HCT116 (cell line): ENCODE measurements around the gene FRAT2.

ENCODE experiments used
- EZH2 ChIP-seq: fragments of 200-600 bp; sonication (generic); IDR thresholded peaks from 2 replicates; pipeline ENCODE4 v1.6.1; 2017; ENCODE audit warnings: antibody characterized with exemption, mixed run types
- FOSL1 ChIP-seq: IDR thresholded peaks from 2 replicates; pipeline ENCODE4 v1.6.1; 2012; ENCODE audit warnings: low read depth
- POLR2A ChIP-seq: IDR thresholded peaks from 2 replicates; pipeline ENCODE4 v1.7.0; 2011; ENCODE audit warnings: borderline replicate concordance; ENCODE audit not compliant: insufficient read depth, insufficient read length; ENCODE audit errors: extremely low read depth
- SP1 ChIP-seq: IDR thresholded peaks from 2 replicates; pipeline ENCODE4 v1.6.1; 2012; ENCODE audit warnings: low read depth
- YY1 ChIP-seq: IDR thresholded peaks from 2 replicates; pipeline ENCODE4 v1.6.1; 2011; ENCODE audit warnings: low read length, low read depth, moderate library complexity, mild to moderate bottlenecking; ENCODE audit not compliant: insufficient replicate concordance; ENCODE audit errors: extremely low read depth
- ZNF274 ChIP-seq: fragments of 200-500 bp; sonication (Bioruptor generic); IDR thresholded peaks from 2 replicates; pipeline ENCODE4 v1.6.1; 2014; ENCODE audit warnings: mild to moderate bottlenecking, low read depth, low read length, inconsistent platforms
- TF ChIP-seq, protein P1 (sequence below), 3 experiments: fragments of 200-600 bp in 1 of 3; sonication (generic) in 1 of 3; IDR thresholded peaks in 2 of 3; conservative IDR thresholded peaks in 1 of 3; 2 replicates each; pipeline ENCODE4 v1.5.1; 2012 to 2017; ENCODE audit warnings: low read depth in 2 of 3, low read length in 2 of 3, antibody characterized with exemption in 1 of 3, borderline replicate concordance in 1 of 3, control low read depth in 1 of 3, mild to moderate bottlenecking in 1 of 3, mixed read lengths in 1 of 3, mixed run types in 1 of 3, moderate library complexity in 1 of 3; ENCODE audit not compliant: insufficient read depth in 1 of 3
- TF ChIP-seq, protein P2 (sequence below): IDR thresholded peaks from 2 replicates; pipeline ENCODE4 v1.6.1; 2012; ENCODE audit warnings: low read depth

DNA sequence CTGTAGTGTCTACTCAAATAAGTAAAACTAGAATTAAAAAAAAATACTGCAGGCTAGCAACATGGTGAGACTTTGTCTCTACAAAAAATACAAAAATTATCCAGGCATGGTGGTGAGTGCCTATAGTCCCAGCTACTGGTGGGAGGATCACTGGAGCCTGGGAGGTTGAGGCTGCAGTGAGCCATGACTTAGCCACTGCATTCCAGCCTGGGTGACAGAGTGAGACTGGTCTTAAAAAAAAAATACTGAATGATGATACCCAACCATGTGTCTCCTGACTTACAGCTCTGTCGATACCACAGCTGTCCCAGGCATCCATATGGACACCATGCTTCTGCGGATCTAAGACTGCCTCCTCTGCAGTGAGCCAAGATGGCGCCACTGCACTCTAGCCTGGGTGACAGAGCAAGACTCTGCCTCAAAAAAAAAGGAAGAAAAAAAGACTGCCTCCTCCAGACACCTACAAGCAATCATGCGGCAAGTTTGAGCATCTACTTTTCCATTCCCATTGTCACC is 23.4 kb downstream of the FRAT2 start:
- TF ChIP-seq YY1: no peak
- TF ChIP-seq, protein P1, sequence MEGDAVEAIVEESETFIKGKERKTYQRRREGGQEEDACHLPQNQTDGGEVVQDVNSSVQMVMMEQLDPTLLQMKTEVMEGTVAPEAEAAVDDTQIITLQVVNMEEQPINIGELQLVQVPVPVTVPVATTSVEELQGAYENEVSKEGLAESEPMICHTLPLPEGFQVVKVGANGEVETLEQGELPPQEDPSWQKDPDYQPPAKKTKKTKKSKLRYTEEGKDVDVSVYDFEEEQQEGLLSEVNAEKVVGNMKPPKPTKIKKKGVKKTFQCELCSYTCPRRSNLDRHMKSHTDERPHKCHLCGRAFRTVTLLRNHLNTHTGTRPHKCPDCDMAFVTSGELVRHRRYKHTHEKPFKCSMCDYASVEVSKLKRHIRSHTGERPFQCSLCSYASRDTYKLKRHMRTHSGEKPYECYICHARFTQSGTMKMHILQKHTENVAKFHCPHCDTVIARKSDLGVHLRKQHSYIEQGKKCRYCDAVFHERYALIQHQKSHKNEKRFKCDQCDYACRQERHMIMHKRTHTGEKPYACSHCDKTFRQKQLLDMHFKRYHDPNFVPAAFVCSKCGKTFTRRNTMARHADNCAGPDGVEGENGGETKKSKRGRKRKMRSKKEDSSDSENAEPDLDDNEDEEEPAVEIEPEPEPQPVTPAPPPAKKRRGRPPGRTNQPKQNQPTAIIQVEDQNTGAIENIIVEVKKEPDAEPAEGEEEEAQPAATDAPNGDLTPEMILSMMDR (IDR thresholded peaks at IDR 0.05 in 2 of 3, conservative IDR thresholded peaks at IDR 0.05 in 1 of 3; ENCODE audit: borderline replicate concordance in 1 of 3, insufficient read depth in 1 of 3, low read depth in 2 of 3, low read length in 2 of 3): no peak
- TF ChIP-seq ZNF274: no peak
- TF ChIP-seq SP1: no peak
- TF ChIP-seq FOSL1: no peak
- TF ChIP-seq, protein P2, sequence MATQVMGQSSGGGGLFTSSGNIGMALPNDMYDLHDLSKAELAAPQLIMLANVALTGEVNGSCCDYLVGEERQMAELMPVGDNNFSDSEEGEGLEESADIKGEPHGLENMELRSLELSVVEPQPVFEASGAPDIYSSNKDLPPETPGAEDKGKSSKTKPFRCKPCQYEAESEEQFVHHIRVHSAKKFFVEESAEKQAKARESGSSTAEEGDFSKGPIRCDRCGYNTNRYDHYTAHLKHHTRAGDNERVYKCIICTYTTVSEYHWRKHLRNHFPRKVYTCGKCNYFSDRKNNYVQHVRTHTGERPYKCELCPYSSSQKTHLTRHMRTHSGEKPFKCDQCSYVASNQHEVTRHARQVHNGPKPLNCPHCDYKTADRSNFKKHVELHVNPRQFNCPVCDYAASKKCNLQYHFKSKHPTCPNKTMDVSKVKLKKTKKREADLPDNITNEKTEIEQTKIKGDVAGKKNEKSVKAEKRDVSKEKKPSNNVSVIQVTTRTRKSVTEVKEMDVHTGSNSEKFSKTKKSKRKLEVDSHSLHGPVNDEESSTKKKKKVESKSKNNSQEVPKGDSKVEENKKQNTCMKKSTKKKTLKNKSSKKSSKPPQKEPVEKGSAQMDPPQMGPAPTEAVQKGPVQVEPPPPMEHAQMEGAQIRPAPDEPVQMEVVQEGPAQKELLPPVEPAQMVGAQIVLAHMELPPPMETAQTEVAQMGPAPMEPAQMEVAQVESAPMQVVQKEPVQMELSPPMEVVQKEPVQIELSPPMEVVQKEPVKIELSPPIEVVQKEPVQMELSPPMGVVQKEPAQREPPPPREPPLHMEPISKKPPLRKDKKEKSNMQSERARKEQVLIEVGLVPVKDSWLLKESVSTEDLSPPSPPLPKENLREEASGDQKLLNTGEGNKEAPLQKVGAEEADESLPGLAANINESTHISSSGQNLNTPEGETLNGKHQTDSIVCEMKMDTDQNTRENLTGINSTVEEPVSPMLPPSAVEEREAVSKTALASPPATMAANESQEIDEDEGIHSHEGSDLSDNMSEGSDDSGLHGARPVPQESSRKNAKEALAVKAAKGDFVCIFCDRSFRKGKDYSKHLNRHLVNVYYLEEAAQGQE: no peak
- no peak for TF ChIP-seq EZH2
- TF ChIP-seq POLR2A: no peak
